GM11168 (cell line): ENCODE data around the gene DAD1.

ENCODE experiments used
- in situ Hi-C: fragments of 300-500 bp; cut with MboI; formaldehyde crosslinking; loops from one replicate; pipeline ENCODE4 v1.12.0; 2022; ENCODE audit warnings: low sequenced_read_pairs; ENCODE audit not compliant: unreplicated experiment

Gene DAD1

DNA sequence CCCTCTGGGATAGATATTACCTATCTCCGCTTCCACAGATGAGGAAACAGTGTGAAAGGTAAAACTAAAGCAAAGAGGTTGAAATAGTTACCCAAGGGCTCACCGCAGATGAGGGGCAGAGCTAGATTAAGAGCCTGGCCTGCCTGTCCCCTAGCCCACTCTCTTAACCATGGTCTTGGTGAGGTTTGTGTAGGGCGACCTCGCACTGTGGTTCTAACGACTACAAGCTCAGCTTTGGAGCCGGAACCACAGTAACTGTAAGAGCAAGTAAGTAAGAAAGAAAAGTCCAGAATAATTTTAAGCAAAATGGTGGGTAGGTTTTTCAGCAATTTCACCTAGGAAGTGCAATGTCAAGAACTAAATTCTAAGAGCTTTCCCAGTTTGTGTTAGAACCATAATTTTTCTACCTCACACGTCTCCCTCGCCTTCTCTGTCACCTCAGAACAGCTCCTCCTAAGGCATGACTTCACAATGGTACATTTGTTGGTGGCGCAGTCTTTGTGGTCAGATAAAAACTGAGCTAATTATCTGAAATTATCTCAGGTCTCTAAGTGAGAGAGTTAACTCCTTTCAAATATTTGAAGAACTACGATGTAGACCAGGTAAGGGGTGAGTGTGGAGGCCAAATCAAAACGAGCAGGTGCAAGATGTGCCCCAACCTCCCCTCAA is 64.8 kb downstream of the DAD1 start:
- in situ Hi-C loops, result no loop called here

DNA sequence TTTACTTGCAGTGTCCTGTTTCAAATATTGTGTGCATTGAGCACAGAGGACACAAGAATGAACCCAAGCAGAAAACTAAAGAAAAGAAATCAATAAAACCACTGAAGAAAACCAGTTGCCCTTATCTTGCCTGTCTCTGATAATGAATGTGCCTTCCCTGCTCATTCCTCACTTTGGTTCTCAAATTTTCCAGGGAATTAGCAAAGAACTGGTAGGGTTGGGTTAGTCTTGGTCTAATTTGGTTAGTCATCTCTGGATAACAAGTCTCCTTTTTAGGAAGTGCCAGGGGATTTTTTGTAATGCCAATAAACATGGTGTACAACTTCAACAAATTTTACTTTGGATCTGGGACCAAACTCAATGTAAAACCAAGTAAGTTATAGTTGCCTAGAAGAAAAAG is 65.7 kb downstream of the DAD1 start:
- in situ Hi-C loops, result no loop called here

DNA sequence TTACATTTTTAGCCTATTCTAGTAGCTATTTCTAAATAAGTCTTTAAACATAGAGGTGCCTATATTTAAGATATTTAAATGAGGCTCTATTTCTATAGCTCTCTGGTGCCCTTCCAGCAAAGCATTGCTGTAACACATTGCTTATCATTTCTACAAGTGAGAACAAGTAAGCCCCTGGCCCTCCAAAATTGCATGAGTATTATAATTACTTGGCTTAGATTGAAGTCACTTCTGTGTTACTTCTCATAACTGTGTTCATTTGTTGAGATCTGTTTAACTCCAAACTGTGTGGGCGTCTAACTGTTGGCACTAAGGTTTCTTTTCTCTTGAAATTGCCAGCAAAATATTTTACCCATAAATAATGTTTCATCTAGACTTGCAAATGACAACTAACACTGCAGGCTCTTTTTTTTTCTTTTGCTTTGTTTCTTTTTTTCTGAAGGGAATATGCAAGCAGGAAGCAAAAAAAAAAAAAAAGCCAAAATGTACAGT is 66.5 kb downstream of the DAD1 start:
- in situ Hi-C loops, result no loop called here

DNA sequence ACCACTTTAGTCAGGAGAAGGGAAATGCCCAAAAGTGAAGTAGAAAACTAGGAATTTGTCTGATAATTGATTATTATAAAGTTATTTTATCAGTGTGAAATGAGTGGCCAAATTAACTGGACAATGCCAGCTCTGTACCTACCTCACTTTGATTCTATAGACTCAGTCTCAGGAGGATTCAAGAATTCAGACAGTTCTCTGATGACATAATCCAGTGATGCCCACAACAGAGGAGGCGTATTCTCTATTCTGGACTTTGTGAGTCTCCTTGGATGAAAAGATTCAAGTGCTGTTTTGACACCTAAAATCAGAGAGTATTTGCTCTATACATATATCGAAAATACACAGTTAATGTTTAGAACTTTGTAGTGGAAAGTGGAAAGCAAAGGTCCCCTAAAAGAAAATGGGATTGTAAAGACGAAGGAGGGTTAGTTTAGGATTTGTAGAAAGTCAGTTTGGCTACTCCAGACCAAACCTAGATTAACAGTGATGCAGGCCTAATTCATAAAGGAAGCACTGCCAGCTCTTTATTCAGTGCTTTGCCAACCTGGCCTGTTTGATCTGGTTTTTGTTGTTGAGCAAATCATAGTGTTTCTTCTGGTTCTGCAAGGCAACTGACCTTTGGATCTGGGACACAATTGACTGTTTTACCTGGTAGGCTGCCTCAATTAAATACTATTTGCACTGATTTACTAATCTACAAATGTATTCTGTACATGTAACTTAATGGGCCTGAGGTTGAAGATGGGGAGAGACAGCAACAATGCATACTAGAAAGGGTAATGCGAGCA is 67.4 kb downstream of the DAD1 start:
- in situ Hi-C loops, result no loop called here

DNA sequence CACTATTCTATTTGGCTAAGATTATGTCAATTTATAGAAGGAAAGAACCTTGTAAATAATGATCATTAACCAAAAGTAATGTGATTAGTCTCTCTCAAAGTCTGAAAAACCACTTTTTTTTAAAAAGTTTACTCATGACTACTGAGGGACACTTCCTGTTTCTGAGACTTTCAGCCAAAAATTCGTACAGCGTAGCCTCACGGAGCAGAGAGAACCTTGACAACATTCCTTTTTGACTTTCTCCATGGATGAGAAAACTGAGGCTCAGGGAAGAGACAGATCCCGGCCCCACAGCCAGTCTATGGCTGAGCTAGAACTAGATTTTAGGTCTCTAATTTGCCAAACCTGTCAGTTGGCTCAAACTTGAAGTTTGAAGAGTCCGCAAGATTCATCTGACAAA is 68.2 kb downstream of the DAD1 start:
- in situ Hi-C loops, result no loop called here

DNA sequence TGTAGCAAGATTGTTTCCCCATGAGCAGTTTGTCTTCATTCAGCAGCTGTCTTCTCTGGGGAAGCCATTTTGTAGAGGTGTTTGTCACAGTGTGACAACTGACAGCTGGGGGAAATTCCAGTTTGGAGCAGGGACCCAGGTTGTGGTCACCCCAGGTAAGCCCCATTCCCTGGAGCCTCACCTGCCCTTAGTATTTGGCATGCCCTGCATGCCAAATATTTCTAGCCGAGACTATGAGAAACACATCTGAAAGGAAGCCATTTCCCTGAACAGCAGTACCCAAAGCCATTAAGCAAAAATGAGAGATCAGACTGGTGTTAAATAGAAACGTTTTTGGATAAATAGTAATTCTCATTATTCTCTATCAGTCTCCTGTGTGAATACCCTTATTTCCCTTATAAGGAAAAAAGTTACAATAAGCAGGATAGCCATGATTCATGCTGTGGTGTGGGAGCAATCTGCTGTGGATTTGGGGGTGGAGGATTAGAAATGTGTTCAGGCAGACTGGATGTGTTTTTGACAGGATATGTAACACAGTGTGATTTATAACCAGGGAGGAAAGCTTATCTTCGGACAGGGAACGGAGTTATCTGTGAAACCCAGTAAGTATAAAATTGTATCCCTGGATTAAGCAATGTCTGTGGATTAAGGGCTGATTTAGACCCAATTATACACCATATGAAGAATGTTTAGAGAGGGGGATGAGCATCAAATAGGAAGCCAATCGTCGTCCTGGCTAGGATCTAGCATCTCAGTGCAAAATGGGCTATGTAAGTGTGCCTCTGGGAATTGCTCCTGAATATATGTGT is 68.9 kb downstream of the DAD1 start:
- in situ Hi-C loops, result no loop called here

DNA sequence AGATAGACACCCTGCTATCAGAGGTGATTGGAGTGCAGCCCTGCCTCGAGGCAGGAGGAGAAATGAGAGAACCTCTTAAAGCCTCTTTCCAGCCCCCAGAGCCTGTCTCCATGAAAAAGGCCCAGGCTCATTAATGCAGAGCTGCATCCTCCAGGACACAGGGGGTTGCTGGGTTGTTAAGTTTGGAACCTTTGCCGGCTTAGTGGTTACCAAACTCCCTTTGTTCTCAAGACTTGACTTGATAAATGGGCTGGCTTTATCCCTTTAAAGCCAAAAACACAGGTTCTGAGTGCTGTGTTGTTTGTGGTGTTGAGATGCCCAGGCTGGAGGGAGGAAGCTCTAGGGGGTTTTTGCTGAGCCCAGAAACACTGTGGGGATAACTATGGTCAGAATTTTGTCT is 71.0 kb downstream of the DAD1 start:
- in situ Hi-C loops, result no loop called here

DNA sequence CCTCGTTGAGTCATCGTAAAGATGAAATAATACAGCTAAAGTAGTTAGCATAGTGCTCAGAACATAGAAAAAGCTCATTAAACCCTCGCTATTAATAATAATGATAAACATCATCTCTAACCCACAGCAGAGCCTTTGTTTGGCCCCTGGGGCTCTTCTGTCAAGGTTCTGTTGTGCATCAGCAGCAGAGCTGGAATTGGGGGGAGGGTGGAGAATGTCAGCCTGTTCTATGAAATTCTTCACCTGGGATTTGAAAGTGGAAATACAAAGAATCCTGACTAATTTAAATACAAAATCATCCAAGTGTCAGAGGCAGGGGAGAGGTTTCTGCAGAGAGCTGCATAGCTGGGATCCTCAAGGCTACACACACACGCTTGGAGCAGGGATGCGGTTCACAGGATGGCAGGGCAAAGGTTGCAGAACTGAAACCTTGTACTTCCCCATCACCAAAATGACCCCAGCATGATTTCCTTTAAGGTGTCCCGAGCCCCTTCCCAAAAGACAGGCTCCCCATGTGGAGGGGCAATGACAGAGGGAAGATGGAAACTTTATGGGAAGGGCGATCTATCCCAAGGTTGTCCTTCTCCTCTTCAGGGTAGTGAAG is 71.8 kb downstream of the DAD1 start:
- in situ Hi-C loops, result no loop called here

DNA sequence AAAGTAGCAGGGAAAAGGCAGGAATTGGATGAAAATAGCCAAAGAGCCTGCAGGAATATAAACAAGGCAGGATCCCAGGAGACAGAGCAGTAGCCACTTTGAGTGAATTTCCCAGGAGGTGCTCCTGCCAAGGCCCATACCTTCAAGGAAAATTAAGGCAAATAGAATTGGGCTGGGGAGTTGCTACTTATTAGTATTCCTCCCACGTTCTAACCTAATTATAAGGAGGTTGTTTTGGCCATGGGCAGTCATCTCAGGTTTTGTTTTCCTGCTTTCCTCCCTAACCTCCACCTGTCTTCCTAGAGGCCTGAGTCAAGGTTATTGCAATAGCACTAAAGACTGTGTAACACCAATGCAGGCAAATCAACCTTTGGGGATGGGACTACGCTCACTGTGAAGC is 73.1 kb downstream of the DAD1 start:
- in situ Hi-C loops, result no loop called here
